Loucy (cell line): ENCODE measurements around the gene SMIM44.

Experiments used
- EZH2phosphoT487 ChIP-seq: fragments of 200-600 bp; IDR thresholded peaks from 2 replicates; pipeline ENCODE4 v1.6.1; 2018; ENCODE audit warnings: antibody characterized with exemption, mild to moderate bottlenecking, moderate library complexity, borderline replicate concordance
- TF ChIP-seq, protein P1 (sequence below): fragments of 200-600 bp; sonication (generic); conservative IDR thresholded peaks from 2 replicates; pipeline ENCODE4 v1.5.1; 2014; ENCODE audit warnings: mild to moderate bottlenecking, antibody characterized with exemption, low read length

GRCh38 chr19:3455960-3456601 lies 27.2 kb downstream of the SMIM44 start:
- TF ChIP-seq, protein P1, sequence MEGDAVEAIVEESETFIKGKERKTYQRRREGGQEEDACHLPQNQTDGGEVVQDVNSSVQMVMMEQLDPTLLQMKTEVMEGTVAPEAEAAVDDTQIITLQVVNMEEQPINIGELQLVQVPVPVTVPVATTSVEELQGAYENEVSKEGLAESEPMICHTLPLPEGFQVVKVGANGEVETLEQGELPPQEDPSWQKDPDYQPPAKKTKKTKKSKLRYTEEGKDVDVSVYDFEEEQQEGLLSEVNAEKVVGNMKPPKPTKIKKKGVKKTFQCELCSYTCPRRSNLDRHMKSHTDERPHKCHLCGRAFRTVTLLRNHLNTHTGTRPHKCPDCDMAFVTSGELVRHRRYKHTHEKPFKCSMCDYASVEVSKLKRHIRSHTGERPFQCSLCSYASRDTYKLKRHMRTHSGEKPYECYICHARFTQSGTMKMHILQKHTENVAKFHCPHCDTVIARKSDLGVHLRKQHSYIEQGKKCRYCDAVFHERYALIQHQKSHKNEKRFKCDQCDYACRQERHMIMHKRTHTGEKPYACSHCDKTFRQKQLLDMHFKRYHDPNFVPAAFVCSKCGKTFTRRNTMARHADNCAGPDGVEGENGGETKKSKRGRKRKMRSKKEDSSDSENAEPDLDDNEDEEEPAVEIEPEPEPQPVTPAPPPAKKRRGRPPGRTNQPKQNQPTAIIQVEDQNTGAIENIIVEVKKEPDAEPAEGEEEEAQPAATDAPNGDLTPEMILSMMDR: no peak
- TF ChIP-seq EZH2phosphoT487: no peak
